Skin epidermis (tissue), 12 donors: ENCODE data around the gene OTOGL.

Source experiments
- H3K27ac ChIP-seq, 21 experiments: fragments of 200-600 bp; sonication (generic) in 11 of 21; one replicate each; pipeline ENCODE4 v1.5.0; 2020; ENCODE audit warnings: mild to moderate bottlenecking in 3 of 21, inconsistent platforms in 2 of 21, moderate library complexity in 2 of 21
- H3K4me3 ChIP-seq, 7 experiments: fragments of 200-600 bp; sonication (generic) in 2 of 7; one replicate each; pipeline ENCODE4 v1.5.0; 2020; ENCODE audit warnings: inconsistent platforms in 2 of 7, mild to moderate bottlenecking in 2 of 7, moderate library complexity in 1 of 7

OTOGL gene

GRCh38 chr12:80415466-80415865 is 316.1 kb downstream of the OTOGL start:
- no peak overlapping the region for H3K27ac ChIP-seq
- H3K4me3 ChIP-seq: no peak overlapping the region

- Histone ChIP-seq H3K27ac (no peak overlapping the region), H3K4me3 (no peak overlapping the region)
Measured at GRCh38 chr12:80419644-80420043, 320.3 kb downstream of the OTOGL start.

- H3K27ac ChIP-seq: no peak overlapping the region
Measured at GRCh38 chr12:80420075-80420474, 320.7 kb downstream of the OTOGL start.

GRCh38 chr12:80422550-80422949 is 323.2 kb downstream of the OTOGL start:
- no peak overlapping the region for H3K4me3 ChIP-seq
- H3K27ac ChIP-seq: no peak overlapping the region

More at GRCh38 chr12:80420075-80420474, 320.7 kb downstream of the OTOGL start:
- no peak overlapping the region for H3K4me3 ChIP-seq
